Stimulated activated memory B cell treated with anti-CD40 and anti-IgM and Interleukin-4, amounts not matched to agents 10 μg/mL and 1 μg/mL and 100 μg/mL, for 72 hours (primary cell): ENCODE data around the gene TEX19.
"Not testable (repeated sequence)": the region's sequence is repeated elsewhere in the genome, so short reads cannot be mapped to it uniquely, and the experiment has no call there.

Experiments used
- ATAC-seq: fragments of 150-1000 bp; cut with Tn5 transposase; 2 replicates; pipeline ENCODE4 v1.10.0; 2021
- H3K27ac Mint-ChIP-seq: one replicate; pipeline ENCODE4 v1.8.0; 2022; ENCODE audit warnings: mild to moderate bottlenecking, mixed read lengths
- H3K27me3 Mint-ChIP-seq: one replicate; pipeline ENCODE4 v1.8.0; 2022; ENCODE audit warnings: mixed read lengths
- H3K36me3 Mint-ChIP-seq: one replicate; pipeline ENCODE4 v1.8.0; 2022; ENCODE audit warnings: mixed read lengths
- H3K4me1 Mint-ChIP-seq: one replicate; pipeline ENCODE4 v1.8.0; 2022; ENCODE audit warnings: mixed read lengths
- H3K4me3 Mint-ChIP-seq: one replicate; pipeline ENCODE4 v1.8.0; 2022; ENCODE audit warnings: mild to moderate bottlenecking, moderate library complexity, mixed read lengths
- H3K9me3 Mint-ChIP-seq: one replicate; pipeline ENCODE4 v1.8.0; 2022; ENCODE audit warnings: mixed read lengths

The TEX19 gene

GRCh38 chr17:82354804-82355308 is 4.2 kb upstream of the TEX19 start:
- ATAC-seq, result no peak
- Mint-ChIP-seq H3K36me3 (no peaks in the 10 kb centered on the region), H3K9me3 (no peaks in the 10 kb centered on the region), H3K27ac (no peak overlapping the region), H3K4me3 (no peak overlapping the region), H3K4me1 (peaks cover 26% of the 10 kb centered on the region), H3K27me3 (peaks cover 82% of the 10 kb centered on the region)

- H3K4me3 Mint-ChIP-seq, result no peak overlapping the region
- no peaks in the 10 kb centered on the region for H3K36me3 Mint-ChIP-seq
- no peak overlapping the region for H3K27ac Mint-ChIP-seq
- peaks cover 21% of the 10 kb centered on the region for H3K4me1 Mint-ChIP-seq
- H3K9me3 Mint-ChIP-seq, result no peaks in the 10 kb centered on the region
- H3K27me3 Mint-ChIP-seq, result peaks cover 72% of the 10 kb centered on the region
- ATAC-seq, result no peak
Measured at GRCh38 chr17:82355770-82356427, 3.1 kb upstream of the TEX19 start.

GRCh38 chr17:82356845-82357355 is 2.1 kb upstream of the TEX19 start:
- Mint-ChIP-seq H3K4me3 (no peak overlapping the region), H3K36me3 (no peaks in the 10 kb centered on the region), H3K27me3 (peaks cover 62% of the 10 kb centered on the region), H3K27ac (no peak overlapping the region), H3K9me3 (no peaks in the 10 kb centered on the region), H3K4me1 (peaks cover 13% of the 10 kb centered on the region)
- no peak for ATAC-seq

GRCh38 chr17:82357394-82357793 is 1.7 kb upstream of the TEX19 start:
- no peak overlapping the region for H3K27ac Mint-ChIP-seq
- no peaks in the 10 kb centered on the region for H3K9me3 Mint-ChIP-seq
- H3K27me3 Mint-ChIP-seq, result peaks cover 57% of the 10 kb centered on the region
- H3K36me3 Mint-ChIP-seq, result no peaks in the 10 kb centered on the region
- H3K4me1 Mint-ChIP-seq, result peaks cover 8% of the 10 kb centered on the region
- no peak overlapping the region for H3K4me3 Mint-ChIP-seq
- ATAC-seq, result no peak

- H3K36me3 Mint-ChIP-seq, H3K4me1 Mint-ChIP-seq, H3K4me3 Mint-ChIP-seq, H3K27ac Mint-ChIP-seq, H3K9me3 Mint-ChIP-seq, ATAC-seq: not testable (repeated sequence)
- peaks cover 42% of the 10 kb centered on the region for H3K27me3 Mint-ChIP-seq
Measured at GRCh38 chr17:82359451-82360074, 516 bp downstream of the TEX19 start.

GRCh38 chr17:82361885-82362633 is 3.0 kb downstream of the TEX19 start:
- no peak overlapping the region for H3K4me3 Mint-ChIP-seq
- no peak for ATAC-seq
- H3K9me3 Mint-ChIP-seq, result no peaks in the 10 kb centered on the region
- H3K36me3 Mint-ChIP-seq, result no peaks in the 10 kb centered on the region
- H3K27ac Mint-ChIP-seq, result no peak overlapping the region
- H3K27me3 Mint-ChIP-seq, result peaks cover 25% of the 10 kb centered on the region
- H3K4me1 Mint-ChIP-seq, result peaks cover 8% of the 10 kb centered on the region

- Mint-ChIP-seq H3K4me1 (peaks cover 4% of the 10 kb centered on the region), H3K4me3 (no peak overlapping the region), H3K27me3 (peaks cover 34% of the 10 kb centered on the region), H3K27ac (no peak overlapping the region), H3K36me3 (no peaks in the 10 kb centered on the region), H3K9me3 (no peaks in the 10 kb centered on the region)
- ATAC-seq, result no peak
Measured at GRCh38 chr17:82365606-82366295, 6.7 kb downstream of the TEX19 start.

GRCh38 chr17:82366749-82367148 is 7.7 kb downstream of the TEX19 start:
- Mint-ChIP-seq H3K4me3 (no peak overlapping the region), H3K27me3 (peaks cover 40% of the 10 kb centered on the region), H3K4me1 (peaks cover 10% of the 10 kb centered on the region), H3K36me3 (no peaks in the 10 kb centered on the region), H3K27ac (no peak overlapping the region), H3K9me3 (no peaks in the 10 kb centered on the region)
- ATAC-seq, result no peak

- Mint-ChIP-seq H3K36me3 (no peaks in the 10 kb centered on the region), H3K27me3 (peaks cover 49% of the 10 kb centered on the region), H3K4me1 (peaks cover 17% of the 10 kb centered on the region), H3K27ac (no peak overlapping the region), H3K9me3 (no peaks in the 10 kb centered on the region), H3K4me3 (no peak overlapping the region)
- no peak for ATAC-seq
Measured at GRCh38 chr17:82367724-82368524, 8.9 kb downstream of the TEX19 start.

GRCh38 chr17:82369211-82369610 is 10.2 kb downstream of the TEX19 start:
- ATAC-seq, result no peak
- peaks cover 24% of the 10 kb centered on the region for H3K4me1 Mint-ChIP-seq
- no peak overlapping the region for H3K4me3 Mint-ChIP-seq
- H3K36me3 Mint-ChIP-seq, result no peaks in the 10 kb centered on the region
- H3K27ac Mint-ChIP-seq, result no peak overlapping the region
- H3K27me3 Mint-ChIP-seq, result peaks cover 57% of the 10 kb centered on the region
- no peaks in the 10 kb centered on the region for H3K9me3 Mint-ChIP-seq

GRCh38 chr17:82370471-82371332 is 11.7 kb downstream of the TEX19 start:
- peak overlapping the region; percentile 70 for H3K27ac Mint-ChIP-seq
- no peak for ATAC-seq
- peaks cover 54% of the 10 kb centered on the region for H3K27me3 Mint-ChIP-seq
- H3K36me3 Mint-ChIP-seq, result no peaks in the 10 kb centered on the region
- no peaks in the 10 kb centered on the region for H3K9me3 Mint-ChIP-seq
- H3K4me1 Mint-ChIP-seq, result peaks cover 24% of the 10 kb centered on the region
- peak overlapping the region; percentile 73 for H3K4me3 Mint-ChIP-seq

GRCh38 chr17:82371333-82372248 is 12.5 kb downstream of the TEX19 start, which contains the start of gene UTS2R:
Gene UTS2R, plus strand, starts transcription at chr17:82371765. Its CDS starts 2,560 bp downstream, at chr17:82374325.
- Mint-ChIP-seq H3K27me3 (peaks cover 63% of the 10 kb centered on the region), H3K4me1 (peaks cover 24% of the 10 kb centered on the region), H3K4me3 (peak within 1 kb of the TSS; percentile 73), H3K9me3 (no peaks in the 10 kb centered on the region), H3K27ac (peak within 1 kb of the TSS; percentile 70), H3K36me3 (no peaks in the 10 kb centered on the region)
- peak; percentile 31 for ATAC-seq
